ENCODE data around the gene CDHR2.
A peak's percentile ranks its signal among the peaks of the same experiment; 100 is the strongest.

The CDHR2 gene

DNA sequence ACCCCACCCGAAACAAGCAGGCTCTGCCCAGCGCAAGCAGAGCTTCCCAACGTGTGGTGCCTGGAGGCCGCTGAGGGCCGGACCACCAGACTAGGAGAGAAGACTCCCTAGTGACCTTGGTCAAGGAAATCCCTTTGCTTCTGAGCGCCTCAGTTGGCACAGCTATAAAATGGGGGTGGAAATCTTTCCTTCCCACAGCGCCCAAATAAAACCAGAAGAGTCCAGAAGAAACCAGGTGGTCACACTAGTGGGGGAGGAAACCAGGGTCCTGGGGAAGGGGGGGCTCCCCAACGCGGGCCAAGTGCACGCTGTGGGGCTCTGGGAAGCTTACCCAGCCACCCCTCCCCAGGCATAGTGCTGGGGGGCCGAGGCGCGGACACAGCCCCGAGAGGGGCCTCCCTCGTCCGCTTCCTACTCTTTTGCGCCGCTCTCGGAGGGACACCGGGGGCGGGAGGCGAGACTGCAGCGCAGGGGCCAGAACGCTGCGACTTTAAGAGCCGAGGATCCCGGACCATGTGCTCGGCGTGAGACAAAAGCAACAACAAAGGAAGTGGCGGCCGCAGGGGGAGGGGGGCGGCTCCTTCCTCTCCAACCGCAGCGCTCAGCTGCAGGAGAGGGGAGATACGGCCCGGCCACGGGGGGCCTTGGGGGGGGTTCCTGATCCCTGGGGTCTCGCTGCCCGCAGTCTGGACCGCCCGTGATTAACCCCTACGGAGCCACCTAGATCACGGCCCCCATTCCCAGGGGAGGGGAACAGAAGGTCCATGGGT, 12.8 kb upstream of the CDHR2 start:
- Histone ChIP-seq H3K27ac (ENCODE audit: low read length) (peak overlapping the region; percentile 89), H3K4me3 (ENCODE audit: low read length) (peak overlapping the region; percentile 98), H3K36me3 (ENCODE audit: control insufficient read depth, low read depth, low read length) (peaks cover 14% of the 10 kb centered on the region), H3K9me3 (ENCODE audit: control insufficient read depth, low read depth, low read length) (no peaks in the 10 kb centered on the region), H3K9ac (ENCODE audit: low read length) (peak overlapping the region; percentile 99), H3K27me3 (ENCODE audit: control insufficient read depth, insufficient read depth, low read length) (no peaks in the 10 kb centered on the region), H3K4me1 (ENCODE audit: control insufficient read depth, low read depth, low read length) (peaks cover 15% of the 10 kb centered on the region)

DNA sequence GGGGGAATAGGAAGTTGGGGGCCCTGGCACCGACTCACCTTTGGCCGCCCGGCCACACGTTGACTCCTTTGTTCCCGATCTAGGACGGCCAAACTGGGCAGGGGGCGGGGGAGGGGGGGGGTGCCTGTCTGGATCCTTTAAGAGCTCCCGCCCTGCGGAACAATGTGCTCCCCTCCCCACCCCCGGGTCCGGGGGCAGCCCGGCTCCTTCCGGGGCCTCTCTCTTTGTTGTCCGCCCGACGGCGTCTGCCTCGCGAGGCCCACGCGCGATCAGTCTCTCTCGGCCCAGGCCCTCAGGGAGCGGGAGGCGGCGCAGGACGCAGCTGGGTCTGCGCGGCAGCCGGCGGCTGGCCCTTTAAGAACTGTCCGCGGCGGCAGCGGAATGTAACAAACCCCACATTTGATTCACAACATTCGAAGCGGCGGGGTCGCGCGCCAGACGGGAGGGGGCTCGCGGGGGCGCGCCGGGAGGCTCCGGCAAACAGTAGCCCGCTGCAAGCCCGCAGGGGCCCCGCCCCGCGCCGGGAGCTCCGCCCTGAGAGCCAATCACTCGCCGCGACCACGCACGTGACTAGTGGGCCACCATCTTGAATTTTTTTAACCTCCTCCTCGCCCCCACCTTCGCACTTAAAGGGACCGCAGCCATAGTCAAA, 12.1 kb upstream of the CDHR2 start, which contains the start of gene RNF44:
Gene RNF44 (minus strand): TSS at position 501 of the 652 bp plus-strand sequence. CDS start 4,930 bp downstream, outside the sequence.
- Histone ChIP-seq H3K4me3 (ENCODE audit: low read length) (peak within 1 kb of the TSS; percentile 98), H3K27me3 (ENCODE audit: control insufficient read depth, insufficient read depth, low read length) (peaks cover 2% of the 10 kb centered on the region), H3K9me3 (ENCODE audit: control insufficient read depth, low read depth, low read length) (no peaks in the 10 kb centered on the region), H3K27ac (ENCODE audit: low read length) (peak within 1 kb of the TSS; percentile 92), H3K36me3 (ENCODE audit: control insufficient read depth, low read depth, low read length) (peaks cover 7% of the 10 kb centered on the region), H3K9ac (ENCODE audit: low read length) (peak within 1 kb of the TSS; percentile 99), H3K4me1 (ENCODE audit: control insufficient read depth, low read depth, low read length) (peaks cover 22% of the 10 kb centered on the region)

DNA sequence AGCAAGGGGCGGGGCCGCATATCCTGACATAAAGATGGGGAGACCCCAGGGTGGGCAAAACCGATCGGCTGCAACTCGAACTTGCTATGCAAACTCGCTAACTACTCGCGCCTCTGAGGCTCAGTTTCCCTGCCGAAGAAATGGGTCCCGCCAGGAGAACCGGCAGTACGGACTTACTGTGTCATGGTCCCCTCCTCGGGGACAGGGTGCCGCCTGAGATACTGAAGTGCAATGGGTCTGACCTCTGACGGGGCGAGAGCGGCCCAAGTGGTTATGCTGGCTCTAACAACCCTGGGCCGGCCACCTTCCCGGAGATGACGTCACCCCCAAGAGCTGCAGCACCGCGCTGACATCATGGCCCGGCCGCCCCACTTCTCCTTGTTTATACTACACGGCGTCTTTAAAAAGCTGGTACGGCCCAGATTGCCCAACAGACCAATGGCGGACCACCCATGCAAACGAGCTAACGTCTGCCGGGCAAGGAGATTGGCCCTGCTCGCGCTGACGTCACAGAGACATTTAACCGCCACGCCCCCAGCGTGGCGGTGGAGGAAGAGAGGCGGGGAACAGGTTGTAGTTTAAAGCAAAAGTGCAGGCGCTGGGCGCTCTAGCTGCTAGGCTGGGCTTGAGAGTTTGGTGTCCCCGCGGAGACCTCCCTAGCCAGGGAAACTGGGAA, 11.4 kb upstream of the CDHR2 start:
- H3K9me3 ChIP-seq (ENCODE audit: control insufficient read depth, low read depth, low read length): no peaks in the 10 kb centered on the region
- H3K4me1 ChIP-seq (ENCODE audit: control insufficient read depth, low read depth, low read length): peaks cover 24% of the 10 kb centered on the region
- peak overlapping the region; percentile 98 for H3K4me3 ChIP-seq (ENCODE audit: low read length)
- H3K9ac ChIP-seq (ENCODE audit: low read length): peak overlapping the region; percentile 99
- H3K36me3 ChIP-seq (ENCODE audit: control insufficient read depth, low read depth, low read length): peaks cover 7% of the 10 kb centered on the region
- peak overlapping the region; percentile 92 for H3K27ac ChIP-seq (ENCODE audit: low read length)
- H3K27me3 ChIP-seq (ENCODE audit: control insufficient read depth, insufficient read depth, low read length): peaks cover 8% of the 10 kb centered on the region

DNA sequence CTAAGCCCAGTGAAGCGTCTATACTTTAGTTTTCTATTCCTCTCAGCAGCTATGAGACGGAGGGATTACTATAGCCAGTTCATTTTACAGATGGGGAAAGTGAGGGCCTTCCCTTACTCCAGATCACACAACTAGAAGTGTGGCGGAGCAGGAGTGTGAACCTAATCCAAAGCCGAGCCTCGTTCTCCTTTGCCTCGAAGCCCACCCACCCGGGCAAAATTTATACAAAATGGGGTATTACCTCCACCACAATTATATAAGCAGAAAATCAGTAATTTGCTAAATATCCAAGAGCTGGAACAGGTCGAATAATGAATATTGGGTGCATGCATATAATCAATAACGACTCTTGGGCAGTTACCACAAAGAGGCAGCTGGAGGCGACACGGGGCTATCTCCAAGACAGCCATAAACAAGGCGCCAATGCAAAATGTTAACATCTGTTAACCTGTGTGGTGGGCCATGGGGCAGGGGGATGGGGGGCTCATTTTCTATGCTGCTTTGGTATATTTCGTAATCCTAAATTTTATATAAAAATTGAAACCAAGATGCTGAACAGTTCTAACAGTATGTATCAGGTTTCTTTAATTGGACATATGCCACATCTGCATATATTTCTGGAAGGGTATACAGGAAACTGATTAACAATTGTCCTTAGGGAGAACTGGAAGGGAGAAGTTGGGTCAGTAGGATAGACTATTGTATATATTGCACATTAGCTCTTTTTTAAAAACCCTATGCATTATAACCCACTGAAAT, 10.7 kb upstream of the CDHR2 start:
- peaks cover 24% of the 10 kb centered on the region for H3K4me1 ChIP-seq (ENCODE audit: control insufficient read depth, low read depth, low read length)

DNA sequence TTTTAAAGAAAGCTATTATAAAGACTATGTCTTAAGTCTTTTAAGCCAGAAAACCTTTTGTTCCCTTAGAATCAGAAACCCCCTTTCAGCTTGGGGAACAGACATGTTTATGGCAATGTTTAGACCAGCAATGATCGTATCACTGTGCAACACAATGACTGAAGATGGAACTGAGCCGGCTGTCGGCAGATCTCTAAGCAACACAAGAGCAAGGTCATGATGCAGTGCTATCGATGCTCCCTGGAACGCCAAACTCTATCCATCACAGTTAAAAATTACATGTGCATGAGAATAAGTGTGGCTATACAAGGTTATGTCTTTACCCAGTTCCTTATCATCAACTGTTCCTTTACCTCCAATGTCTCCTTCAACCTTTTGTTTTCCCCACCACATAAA, 10.2 kb upstream of the CDHR2 start:
- no peak overlapping the region for H3K4me3 ChIP-seq (ENCODE audit: low read length)
- H3K36me3 ChIP-seq (ENCODE audit: control insufficient read depth, low read depth, low read length): peaks cover 7% of the 10 kb centered on the region
- no peak overlapping the region for H3K27ac ChIP-seq (ENCODE audit: low read length)
- no peaks in the 10 kb centered on the region for H3K9me3 ChIP-seq (ENCODE audit: control insufficient read depth, low read depth, low read length)
- no peak overlapping the region for H3K9ac ChIP-seq (ENCODE audit: low read length)
- peaks cover 24% of the 10 kb centered on the region for H3K4me1 ChIP-seq (ENCODE audit: control insufficient read depth, low read depth, low read length)
- H3K27me3 ChIP-seq (ENCODE audit: control insufficient read depth, insufficient read depth, low read length): peaks cover 8% of the 10 kb centered on the region

More for the DNA sequence above, 10.7 kb upstream of the CDHR2 start:
- Histone ChIP-seq H3K9ac (ENCODE audit: low read length) (peak overlapping the region; percentile 99), H3K9me3 (ENCODE audit: control insufficient read depth, low read depth, low read length) (no peaks in the 10 kb centered on the region), H3K36me3 (ENCODE audit: control insufficient read depth, low read depth, low read length) (peaks cover 7% of the 10 kb centered on the region), H3K27ac (ENCODE audit: low read length) (peak overlapping the region; percentile 59), H3K4me3 (ENCODE audit: low read length) (peak overlapping the region; percentile 98), H3K27me3 (ENCODE audit: control insufficient read depth, insufficient read depth, low read length) (peaks cover 8% of the 10 kb centered on the region)

DNA sequence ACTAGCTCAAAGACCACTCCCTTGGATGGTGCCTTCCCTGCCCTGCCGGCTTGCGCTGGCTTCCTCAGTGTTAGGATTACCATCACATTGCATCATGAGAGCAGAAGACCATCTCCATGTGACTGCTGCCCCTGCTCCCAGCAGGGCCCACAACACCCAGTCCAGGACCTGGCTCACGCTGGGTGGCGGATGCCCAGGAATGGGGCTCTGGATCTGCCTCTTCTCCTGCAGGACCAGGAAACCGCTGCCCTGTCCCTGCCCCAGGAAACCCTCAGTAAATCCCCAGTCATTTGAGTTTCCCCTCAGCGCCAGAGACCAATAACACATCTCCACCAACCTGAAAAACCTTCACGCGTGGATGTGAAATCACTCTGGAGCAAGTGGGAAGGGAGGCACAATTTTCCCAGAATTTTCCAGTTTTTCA, 8.7 kb upstream of the CDHR2 start:
- Histone ChIP-seq H3K27me3 (ENCODE audit: control insufficient read depth, insufficient read depth, low read length) (peaks cover 13% of the 10 kb centered on the region), H3K36me3 (ENCODE audit: control insufficient read depth, low read depth, low read length) (no peaks in the 10 kb centered on the region), H3K9ac (ENCODE audit: low read length) (no peak overlapping the region), H3K27ac (ENCODE audit: low read length) (no peak overlapping the region), H3K9me3 (ENCODE audit: control insufficient read depth, low read depth, low read length) (no peaks in the 10 kb centered on the region), H3K4me3 (ENCODE audit: low read length) (no peak overlapping the region), H3K4me1 (ENCODE audit: control insufficient read depth, low read depth, low read length) (peaks cover 15% of the 10 kb centered on the region)

DNA sequence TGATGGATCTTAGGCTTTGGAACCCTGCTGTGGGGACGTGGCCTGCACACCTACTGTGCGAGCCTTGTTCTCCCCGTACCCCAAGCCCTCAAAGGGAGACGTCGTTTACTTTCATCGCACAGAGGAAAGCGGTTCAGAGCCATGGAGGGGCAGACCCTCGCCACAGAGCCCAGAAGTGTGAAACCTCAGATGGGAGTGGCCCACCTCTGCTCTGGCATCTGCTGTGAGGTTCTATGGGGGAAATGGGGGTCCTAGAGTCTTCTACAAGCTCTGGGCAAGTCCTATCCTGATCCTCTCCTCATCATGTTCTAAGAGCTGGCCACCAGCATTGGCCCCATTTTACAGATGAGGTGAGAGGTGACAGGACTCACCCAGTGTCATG, 8.2 kb upstream of the CDHR2 start:
- H3K4me1 ChIP-seq (ENCODE audit: control insufficient read depth, low read depth, low read length): peaks cover 15% of the 10 kb centered on the region
- no peak overlapping the region for H3K27ac ChIP-seq (ENCODE audit: low read length)
- peaks cover 13% of the 10 kb centered on the region for H3K27me3 ChIP-seq (ENCODE audit: control insufficient read depth, insufficient read depth, low read length)
- H3K4me3 ChIP-seq (ENCODE audit: low read length): no peak overlapping the region
- no peaks in the 10 kb centered on the region for H3K36me3 ChIP-seq (ENCODE audit: control insufficient read depth, low read depth, low read length)
- H3K9me3 ChIP-seq (ENCODE audit: control insufficient read depth, low read depth, low read length): no peaks in the 10 kb centered on the region
- peak overlapping the region; percentile 21 for H3K9ac ChIP-seq (ENCODE audit: low read length)

DNA sequence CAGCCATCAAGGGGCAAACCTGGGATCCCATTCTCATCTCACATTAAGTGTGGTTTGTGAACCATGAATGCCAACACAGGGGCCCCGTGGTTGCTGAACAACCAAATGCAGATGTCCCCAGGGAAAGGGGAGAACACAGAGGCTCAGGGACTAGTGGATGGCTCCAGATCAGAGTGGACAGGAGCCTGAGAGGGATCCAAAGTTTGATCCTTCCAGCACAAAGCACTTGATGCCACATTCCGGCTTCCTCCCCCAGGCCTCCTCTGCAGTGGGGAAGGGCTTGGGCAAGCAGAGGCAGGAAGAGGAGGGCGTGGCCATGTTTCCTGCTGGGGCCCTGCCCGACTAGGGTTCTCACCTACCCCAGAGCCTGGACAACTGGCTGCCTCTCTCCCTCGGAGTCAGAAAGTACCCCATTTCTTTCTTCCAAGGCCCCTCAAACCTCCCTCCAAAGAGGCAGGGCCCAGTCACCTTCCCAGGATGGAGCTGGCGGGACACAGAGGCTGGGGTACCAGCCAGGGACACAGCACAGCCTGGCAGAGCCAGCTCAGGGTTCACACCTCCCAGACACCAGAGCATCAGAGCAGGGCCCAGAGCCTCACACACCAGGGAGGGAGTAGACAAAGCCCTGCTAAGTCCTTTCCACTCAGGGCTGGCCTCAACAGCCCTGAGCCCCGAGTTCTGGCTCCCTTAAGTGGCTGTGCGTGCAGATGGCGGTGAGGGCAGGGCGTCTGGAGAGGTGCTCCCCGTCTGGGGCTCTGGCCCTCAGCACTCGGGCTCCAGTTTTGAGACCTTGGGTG, 7.6 kb upstream of the CDHR2 start:
- Histone ChIP-seq H3K9me3 (ENCODE audit: control insufficient read depth, low read depth, low read length) (no peaks in the 10 kb centered on the region), H3K9ac (ENCODE audit: low read length) (peak overlapping the region; percentile 21), H3K4me3 (ENCODE audit: low read length) (no peak overlapping the region), H3K36me3 (ENCODE audit: control insufficient read depth, low read depth, low read length) (no peaks in the 10 kb centered on the region), H3K27me3 (ENCODE audit: control insufficient read depth, insufficient read depth, low read length) (peaks cover 13% of the 10 kb centered on the region), H3K27ac (ENCODE audit: low read length) (no peak overlapping the region), H3K4me1 (ENCODE audit: control insufficient read depth, low read depth, low read length) (peaks cover 15% of the 10 kb centered on the region)

DNA sequence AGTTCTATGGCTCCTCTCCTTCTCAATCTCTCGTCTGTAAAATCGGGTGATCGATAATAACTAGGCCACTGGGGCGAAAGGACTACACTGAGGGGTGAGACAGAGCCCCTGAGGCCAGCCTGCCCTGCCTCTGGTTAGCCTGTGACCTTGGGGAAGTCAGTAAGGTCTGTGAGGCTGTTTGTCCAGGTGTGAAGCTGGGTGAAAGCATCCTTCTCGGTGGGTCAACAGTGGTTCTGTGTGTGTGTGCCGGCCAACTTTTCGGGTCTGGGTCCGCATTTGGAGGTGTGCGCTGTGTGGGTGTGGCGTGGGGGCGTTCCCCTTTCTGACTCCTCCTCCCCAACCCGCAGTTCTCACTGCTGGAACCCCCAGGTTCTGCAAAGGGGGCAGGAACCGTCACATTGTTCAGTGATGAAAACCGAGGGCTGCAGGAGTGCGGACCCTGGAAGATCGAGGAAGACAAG, 7.0 kb upstream of the CDHR2 start:
- peak overlapping the region; percentile 67 for H3K4me3 ChIP-seq (ENCODE audit: low read length)
- peaks cover 15% of the 10 kb centered on the region for H3K4me1 ChIP-seq (ENCODE audit: control insufficient read depth, low read depth, low read length)
- no peak overlapping the region for H3K27ac ChIP-seq (ENCODE audit: low read length)
- no peaks in the 10 kb centered on the region for H3K9me3 ChIP-seq (ENCODE audit: control insufficient read depth, low read depth, low read length)
- no peaks in the 10 kb centered on the region for H3K36me3 ChIP-seq (ENCODE audit: control insufficient read depth, low read depth, low read length)
- peak overlapping the region; percentile 70 for H3K9ac ChIP-seq (ENCODE audit: low read length)
- peaks cover 13% of the 10 kb centered on the region for H3K27me3 ChIP-seq (ENCODE audit: control insufficient read depth, insufficient read depth, low read length)

DNA sequence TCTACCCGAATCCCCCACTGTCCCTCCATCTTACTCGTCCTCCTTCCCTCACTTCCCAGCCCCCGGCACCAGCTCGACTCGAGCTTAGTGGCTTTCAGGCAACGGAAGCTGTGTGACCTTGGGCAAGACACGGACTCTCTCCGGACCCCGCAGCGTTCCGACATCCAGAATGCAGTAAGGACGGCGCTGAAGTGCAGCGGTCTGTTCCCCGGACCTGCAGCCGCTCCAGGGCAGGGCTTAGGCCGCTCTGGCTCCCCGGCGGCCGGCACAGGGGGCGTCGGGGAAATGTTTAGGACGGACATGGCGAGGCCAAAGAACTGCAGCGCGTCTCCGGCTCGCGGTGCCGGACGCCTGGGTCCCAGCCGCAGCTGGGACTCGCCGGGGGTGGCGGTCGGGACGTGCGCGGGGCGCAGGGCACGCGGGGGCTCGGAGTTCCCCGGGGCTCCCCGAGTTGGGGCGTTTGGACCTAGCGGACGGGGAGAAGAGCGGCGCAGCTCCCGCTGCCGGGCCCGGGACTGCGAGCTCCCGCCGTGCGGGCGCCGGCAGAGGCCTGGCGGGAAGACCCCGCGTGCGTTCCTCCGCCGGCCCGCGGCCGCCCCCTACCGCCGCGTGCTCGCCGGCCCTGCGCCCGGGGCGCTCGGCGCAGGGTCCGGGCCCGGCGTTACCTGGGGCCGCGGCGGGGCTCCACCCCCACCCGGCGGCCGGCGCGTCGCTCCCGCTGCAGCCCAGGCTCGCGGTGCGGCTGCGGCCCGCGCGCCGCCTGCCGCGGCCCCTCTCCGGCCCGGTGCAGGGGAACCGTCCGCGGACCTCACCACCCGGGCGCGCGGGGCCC, 6.3 kb upstream of the CDHR2 start:
- Histone ChIP-seq H3K27ac (ENCODE audit: low read length) (no peak overlapping the region), H3K4me1 (ENCODE audit: control insufficient read depth, low read depth, low read length) (peaks cover 15% of the 10 kb centered on the region)

More for the DNA sequence above, 6.3 kb upstream of the CDHR2 start:
- peaks cover 13% of the 10 kb centered on the region for H3K27me3 ChIP-seq (ENCODE audit: control insufficient read depth, insufficient read depth, low read length)
- H3K4me3 ChIP-seq (ENCODE audit: low read length): peak overlapping the region; percentile 78
- H3K9me3 ChIP-seq (ENCODE audit: control insufficient read depth, low read depth, low read length): no peaks in the 10 kb centered on the region
- H3K36me3 ChIP-seq (ENCODE audit: control insufficient read depth, low read depth, low read length): no peaks in the 10 kb centered on the region
- peak overlapping the region; percentile 70 for H3K9ac ChIP-seq (ENCODE audit: low read length)
